ENCODE results near the gene RPUSD3. TPM values are rescaled to one million over a fixed set of nuclear protein-coding genes. Genes with fewer than 3 reads are reported as not detected.
A peak's percentile ranks its signal among the peaks of the same experiment; 100 is the strongest.

The RPUSD3 gene
- total RNA-seq, 1 donor from 2014 or later = 14.6 TPM

DNA sequence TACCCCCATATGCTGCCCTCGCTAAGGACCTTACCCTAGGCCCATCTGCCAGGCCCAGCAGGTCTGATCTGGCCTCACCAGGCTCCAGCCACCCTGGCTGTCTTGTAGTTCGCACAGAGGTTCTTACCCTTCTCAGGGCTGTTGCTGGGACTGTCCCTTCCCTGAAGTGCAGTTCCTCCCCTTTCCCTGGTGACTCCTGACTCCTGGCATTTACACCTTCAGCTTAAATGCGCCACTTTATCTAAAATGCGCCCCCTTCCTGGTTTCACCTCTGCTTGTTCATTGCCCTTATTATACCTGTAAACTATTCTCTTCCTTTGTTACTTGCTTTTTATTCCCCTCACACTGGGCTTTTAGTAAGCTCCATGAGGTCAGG lies 34.6 kb downstream of the RPUSD3 start:
- Histone ChIP-seq H3K4me1 (ENCODE audit: control insufficient read depth in 3 of 3, insufficient read depth in 3 of 3, low read length in 3 of 3) (peaks cover 15 to 22% (median 21%) of the 10 kb centered on the region in 3 donors), H3K27ac (ENCODE audit: low read depth, low read length) (peak overlapping the region; percentile 85), H3K9ac (ENCODE audit: low read depth in 1 of 3, low read length in 3 of 3) (peak overlapping the region; percentile 73 to 89 (median 81)), H3K4me3 (ENCODE audit: low read length in 3 of 3) (peak overlapping the region; percentile 75 to 79 (median 76)), H3K9me3 (ENCODE audit: control insufficient read depth in 3 of 3, low read length in 3 of 3) (no peaks in the 10 kb centered on the region), H3K36me3 (ENCODE audit: control insufficient read depth in 3 of 3, insufficient read depth in 3 of 3, low read length in 3 of 3) (peaks cover 23 to 31% (median 31%) of the 10 kb centered on the region in 3 donors), H3K27me3 (ENCODE audit: control insufficient read depth in 3 of 3, insufficient read depth in 3 of 3, low read length in 3 of 3) (no peaks in the 10 kb centered on the region)

DNA sequence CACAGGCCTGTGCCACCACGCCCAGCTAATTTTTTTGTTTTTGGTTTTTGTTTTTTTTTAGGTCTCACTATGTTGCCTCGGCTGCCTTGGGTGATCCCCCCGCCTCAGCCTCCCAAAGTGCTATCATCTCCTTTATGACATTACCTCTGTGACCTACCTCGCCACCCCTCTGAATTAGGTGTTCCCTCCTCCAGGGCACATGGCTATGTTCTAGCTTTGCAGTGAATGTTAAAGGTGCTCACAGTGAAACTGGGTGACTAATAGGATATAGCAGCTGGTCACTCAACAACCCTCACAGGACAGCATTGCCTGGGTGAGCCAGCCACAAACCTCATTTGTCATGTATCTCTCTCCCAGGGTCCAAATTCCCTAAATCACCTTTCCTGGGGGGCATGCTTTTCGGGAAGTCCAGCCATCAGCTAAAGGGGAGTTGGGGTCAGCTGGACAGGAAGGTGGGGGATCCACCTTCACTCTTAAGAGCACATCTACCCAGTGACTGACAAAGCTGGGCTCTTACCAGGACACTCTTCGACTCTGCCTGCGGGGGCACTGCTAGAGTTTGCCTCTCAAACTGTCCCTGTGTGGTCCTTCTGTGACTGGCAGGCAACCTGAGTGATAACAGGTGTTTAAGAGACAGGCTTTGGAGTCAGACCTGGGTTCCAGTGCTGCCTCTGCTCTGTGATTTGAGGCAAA lies 35.3 kb downstream of the RPUSD3 start:
- Histone ChIP-seq H3K4me1 (ENCODE audit: control insufficient read depth in 3 of 3, insufficient read depth in 3 of 3, low read length in 3 of 3) (peaks cover 17 to 26% (median 25%) of the 10 kb centered on the region in 3 donors), H3K9me3 (ENCODE audit: control insufficient read depth in 3 of 3, low read length in 3 of 3) (no peaks in the 10 kb centered on the region), H3K36me3 (ENCODE audit: control insufficient read depth in 3 of 3, insufficient read depth in 3 of 3, low read length in 3 of 3) (peaks cover 30 to 39% (median 37%) of the 10 kb centered on the region in 3 donors), H3K27me3 (ENCODE audit: control insufficient read depth in 3 of 3, insufficient read depth in 3 of 3, low read length in 3 of 3) (no peaks in the 10 kb centered on the region), H3K9ac (ENCODE audit: low read depth in 1 of 3, low read length in 3 of 3) (no peak overlapping the region), H3K27ac (ENCODE audit: low read depth, low read length) (peak overlapping the region; percentile 85), H3K4me3 (ENCODE audit: low read length in 3 of 3) (no peak overlapping the region)

DNA sequence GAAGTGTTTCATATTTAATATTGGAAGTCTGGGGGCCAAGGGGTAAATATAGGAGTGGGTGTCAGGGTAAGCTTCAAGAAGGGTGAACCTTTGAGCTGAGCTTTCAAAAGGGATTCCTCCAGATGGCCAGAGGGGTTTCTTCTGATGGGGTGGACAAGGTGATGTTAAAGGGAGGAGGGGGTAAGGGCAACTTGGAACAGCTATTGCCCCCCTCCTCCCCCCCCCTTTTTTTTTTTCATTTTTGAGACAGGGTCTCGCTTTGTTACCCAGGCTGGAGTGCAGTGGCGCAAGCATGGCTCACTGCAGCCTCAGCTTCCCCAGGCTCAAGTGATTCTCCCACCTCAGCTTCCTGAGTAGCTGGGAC lies 35.8 kb downstream of the RPUSD3 start:
- no peaks in the 10 kb centered on the region for H3K9me3 ChIP-seq (ENCODE audit: control insufficient read depth in 3 of 3, low read length in 3 of 3)

DNA sequence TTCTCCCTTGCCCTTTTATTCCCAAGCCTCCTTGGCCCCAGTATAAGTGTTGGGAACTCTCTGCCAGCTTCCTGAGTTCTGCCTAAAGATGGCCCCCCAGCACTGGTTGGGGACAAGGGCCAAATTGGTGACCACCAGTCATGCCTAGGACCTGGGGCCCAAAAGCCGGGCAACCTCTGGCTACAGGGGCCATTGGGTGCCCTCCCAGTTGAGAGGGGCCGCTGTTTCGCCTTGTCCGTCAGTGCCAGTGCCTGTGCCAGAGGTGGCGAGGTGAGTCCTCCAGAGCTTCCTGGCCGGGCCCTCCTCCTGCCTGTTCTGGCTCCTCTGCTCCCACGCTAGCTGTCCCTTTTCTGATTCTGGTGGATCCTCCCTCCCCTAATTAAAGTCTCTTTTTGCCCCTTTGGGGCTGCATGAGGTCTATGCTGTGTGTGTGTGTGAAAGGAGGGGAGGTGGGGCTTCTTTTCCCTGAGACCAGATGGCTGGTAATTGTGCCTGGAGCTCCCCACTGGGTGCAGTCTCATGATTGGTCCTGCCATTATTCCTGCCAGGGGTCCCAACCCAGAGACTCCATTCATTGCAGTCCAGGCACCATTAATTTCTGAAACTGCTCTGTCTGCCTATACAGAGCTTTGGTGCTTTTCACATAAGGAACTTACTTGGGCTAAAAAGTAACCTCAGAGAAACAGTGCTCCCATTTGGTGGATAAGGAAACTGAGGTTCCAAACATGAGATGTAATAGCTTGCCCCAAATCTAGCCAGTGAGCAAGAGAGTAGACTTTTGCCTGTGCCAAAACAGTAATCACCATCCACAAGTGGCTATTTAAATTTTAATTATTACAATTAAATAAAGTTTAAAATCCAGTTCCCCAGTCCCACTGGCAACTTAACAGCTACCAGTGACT lies 36.9 kb downstream of the RPUSD3 start:
- H3K9me3 ChIP-seq (ENCODE audit: control insufficient read depth in 3 of 3, low read length in 3 of 3) = no peaks in the 10 kb centered on the region
- H3K27ac ChIP-seq (ENCODE audit: low read depth, low read length) = no peak overlapping the region
- H3K27me3 ChIP-seq (ENCODE audit: control insufficient read depth in 3 of 3, insufficient read depth in 3 of 3, low read length in 3 of 3) = no peaks in the 10 kb centered on the region
- no peak overlapping the region for H3K4me3 ChIP-seq (ENCODE audit: low read length in 3 of 3)
- H3K9ac ChIP-seq (ENCODE audit: low read depth in 1 of 3, low read length in 3 of 3) = no peak overlapping the region
- H3K4me1 ChIP-seq (ENCODE audit: control insufficient read depth in 3 of 3, insufficient read depth in 3 of 3, low read length in 3 of 3) = peaks cover 21 to 34% (median 31%) of the 10 kb centered on the region in 3 donors
- H3K36me3 ChIP-seq (ENCODE audit: control insufficient read depth in 3 of 3, insufficient read depth in 3 of 3, low read length in 3 of 3) = peaks cover 34 to 44% (median 38%) of the 10 kb centered on the region in 3 donors

More for the DNA sequence above, 35.8 kb downstream of the RPUSD3 start:
- H3K36me3 ChIP-seq (ENCODE audit: control insufficient read depth in 3 of 3, insufficient read depth in 3 of 3, low read length in 3 of 3) = peaks cover 32 to 44% (median 38%) of the 10 kb centered on the region in 3 donors
- peaks cover 21 to 32% (median 29%) of the 10 kb centered on the region in 3 donors for H3K4me1 ChIP-seq (ENCODE audit: control insufficient read depth in 3 of 3, insufficient read depth in 3 of 3, low read length in 3 of 3)
- H3K27ac ChIP-seq (ENCODE audit: low read depth, low read length) = no peak overlapping the region
- no peak overlapping the region for H3K4me3 ChIP-seq (ENCODE audit: low read length in 3 of 3)
- no peaks in the 10 kb centered on the region for H3K27me3 ChIP-seq (ENCODE audit: control insufficient read depth in 3 of 3, insufficient read depth in 3 of 3, low read length in 3 of 3)
- no peak overlapping the region for H3K9ac ChIP-seq (ENCODE audit: low read depth in 1 of 3, low read length in 3 of 3)

DNA sequence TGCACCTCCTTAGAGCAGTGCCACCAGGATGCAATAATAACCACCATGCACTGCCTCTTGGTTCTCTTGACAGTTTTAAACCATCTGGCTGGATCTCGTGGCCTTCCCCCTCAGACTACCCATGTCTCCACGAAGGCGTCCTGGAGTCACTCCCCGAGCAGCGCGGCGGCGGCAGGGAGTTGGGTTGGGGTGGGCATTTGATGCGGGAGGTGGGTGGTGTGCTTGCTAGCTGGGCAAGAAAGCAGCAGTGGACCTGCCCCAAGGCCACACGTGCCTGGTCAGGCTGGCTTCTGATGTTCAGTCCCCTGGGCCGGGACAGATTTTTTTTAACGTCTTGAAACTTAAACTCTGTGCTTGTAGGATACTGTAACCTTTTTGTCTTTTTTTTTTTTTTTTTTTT lies 37.7 kb downstream of the RPUSD3 start:
- H3K36me3 ChIP-seq (ENCODE audit: control insufficient read depth in 3 of 3, insufficient read depth in 3 of 3, low read length in 3 of 3) = peaks cover 41 to 48% (median 46%) of the 10 kb centered on the region in 3 donors
- H3K27ac ChIP-seq (ENCODE audit: low read depth, low read length) = no peak overlapping the region
- H3K4me3 ChIP-seq (ENCODE audit: low read length in 3 of 3) = no peak overlapping the region
- no peak overlapping the region for H3K9ac ChIP-seq (ENCODE audit: low read depth in 1 of 3, low read length in 3 of 3)
- H3K9me3 ChIP-seq (ENCODE audit: control insufficient read depth in 3 of 3, low read length in 3 of 3) = no peaks in the 10 kb centered on the region
- H3K4me1 ChIP-seq (ENCODE audit: control insufficient read depth in 3 of 3, insufficient read depth in 3 of 3, low read length in 3 of 3) = peaks cover 21 to 34% (median 31%) of the 10 kb centered on the region in 3 donors
- H3K27me3 ChIP-seq (ENCODE audit: control insufficient read depth in 3 of 3, insufficient read depth in 3 of 3, low read length in 3 of 3) = no peaks in the 10 kb centered on the region

DNA sequence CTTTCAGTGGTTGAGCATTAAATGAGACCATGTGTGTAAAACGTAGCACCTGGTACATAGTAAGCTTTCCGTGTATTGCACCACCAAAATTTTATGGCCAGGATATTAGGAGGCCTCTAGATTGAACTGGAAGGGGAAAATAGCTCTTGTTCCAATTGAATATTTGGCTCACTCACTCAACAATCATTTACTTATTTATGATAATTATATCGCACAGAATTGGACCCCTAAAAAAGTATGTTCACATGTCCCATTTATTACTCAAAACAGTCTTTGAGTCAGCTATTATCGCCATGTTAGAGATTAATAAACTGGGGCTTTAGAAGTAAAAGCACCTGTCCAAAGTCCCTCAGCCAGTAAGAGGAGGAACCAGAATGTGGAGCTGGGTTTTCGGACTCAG lies 38.8 kb downstream of the RPUSD3 start:
- Histone ChIP-seq H3K36me3 (ENCODE audit: control insufficient read depth in 3 of 3, insufficient read depth in 3 of 3, low read length in 3 of 3) (peaks cover 52 to 57% (median 56%) of the 10 kb centered on the region in 3 donors), H3K9ac (ENCODE audit: low read depth in 1 of 3, low read length in 3 of 3) (no peak overlapping the region), H3K4me1 (ENCODE audit: control insufficient read depth in 3 of 3, insufficient read depth in 3 of 3, low read length in 3 of 3) (peaks cover 14 to 26% (median 23%) of the 10 kb centered on the region in 3 donors), H3K27ac (ENCODE audit: low read depth, low read length) (no peak overlapping the region), H3K4me3 (ENCODE audit: low read length in 3 of 3) (no peak overlapping the region), H3K9me3 (ENCODE audit: control insufficient read depth in 3 of 3, low read length in 3 of 3) (no peaks in the 10 kb centered on the region), H3K27me3 (ENCODE audit: control insufficient read depth in 3 of 3, insufficient read depth in 3 of 3, low read length in 3 of 3) (no peaks in the 10 kb centered on the region)

DNA sequence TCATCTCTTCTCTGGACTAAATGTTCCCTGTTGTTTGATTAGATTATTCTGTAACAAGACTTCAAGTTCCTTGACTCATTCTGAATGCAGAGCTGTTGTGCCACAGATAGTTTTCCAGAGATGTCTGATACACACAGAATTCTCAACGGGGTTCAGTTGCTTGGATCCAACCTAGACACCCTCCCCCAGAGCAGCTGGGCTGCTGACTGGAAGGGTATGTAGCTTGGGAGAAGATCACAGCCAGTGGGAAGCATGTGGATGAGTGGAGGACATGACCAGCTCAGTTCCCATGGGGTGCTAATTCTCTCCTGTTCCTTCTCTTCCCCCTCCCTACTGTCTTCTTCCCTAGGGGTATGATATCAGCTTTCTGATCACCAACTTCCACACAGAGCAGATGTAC lies 40.3 kb downstream of the RPUSD3 start:
- peak overlapping the region; percentile 92 for H3K27ac ChIP-seq (ENCODE audit: low read depth, low read length)
- peak overlapping the region in 1 of 3 donors; percentile 12 for H3K4me3 ChIP-seq (ENCODE audit: low read length in 3 of 3)
- H3K36me3 ChIP-seq (ENCODE audit: control insufficient read depth in 3 of 3, insufficient read depth in 3 of 3, low read length in 3 of 3) = peaks cover 58 to 70% (median 69%) of the 10 kb centered on the region in 3 donors
- peak overlapping the region in 1 of 3 donors; percentile 47 for H3K9ac ChIP-seq (ENCODE audit: low read depth in 1 of 3, low read length in 3 of 3)
- peaks cover 6 to 15% (median 11%) of the 10 kb centered on the region in 3 donors for H3K4me1 ChIP-seq (ENCODE audit: control insufficient read depth in 3 of 3, insufficient read depth in 3 of 3, low read length in 3 of 3)
- no peaks in the 10 kb centered on the region for H3K27me3 ChIP-seq (ENCODE audit: control insufficient read depth in 3 of 3, insufficient read depth in 3 of 3, low read length in 3 of 3)
- no peaks in the 10 kb centered on the region for H3K9me3 ChIP-seq (ENCODE audit: control insufficient read depth in 3 of 3, low read length in 3 of 3)

DNA sequence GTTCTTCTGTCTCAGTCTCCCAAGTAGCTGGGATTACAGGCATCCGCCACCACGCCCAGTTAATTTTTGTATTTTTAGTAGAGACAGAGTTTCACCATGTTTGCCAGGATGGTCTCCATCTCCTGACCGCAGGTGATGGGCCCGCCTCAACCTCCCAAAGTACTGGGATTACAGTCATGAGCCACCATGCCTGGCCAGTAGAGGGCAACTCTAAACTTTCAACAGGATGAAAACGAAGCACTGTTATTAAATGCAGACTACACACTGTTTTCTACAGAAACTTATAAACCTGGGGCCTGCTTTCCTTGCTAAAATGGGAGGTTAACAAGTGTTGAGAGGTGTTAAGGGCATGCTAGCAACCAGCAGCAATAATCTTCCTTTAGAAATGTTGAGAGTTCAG lies 43.3 kb downstream of the RPUSD3 start:
- Histone ChIP-seq H3K4me1 (ENCODE audit: control insufficient read depth in 3 of 3, insufficient read depth in 3 of 3, low read length in 3 of 3) (peaks cover 8 to 14% (median 10%) of the 10 kb centered on the region in 3 donors), H3K36me3 (ENCODE audit: control insufficient read depth in 3 of 3, insufficient read depth in 3 of 3, low read length in 3 of 3) (peaks cover 61 to 72% (median 70%) of the 10 kb centered on the region in 3 donors), H3K9ac (ENCODE audit: low read depth in 1 of 3, low read length in 3 of 3) (no peak overlapping the region), H3K4me3 (ENCODE audit: low read length in 3 of 3) (no peak overlapping the region), H3K27me3 (ENCODE audit: control insufficient read depth in 3 of 3, insufficient read depth in 3 of 3, low read length in 3 of 3) (no peaks in the 10 kb centered on the region), H3K27ac (ENCODE audit: low read depth, low read length) (no peak overlapping the region), H3K9me3 (ENCODE audit: control insufficient read depth in 3 of 3, low read length in 3 of 3) (no peaks in the 10 kb centered on the region)

DNA sequence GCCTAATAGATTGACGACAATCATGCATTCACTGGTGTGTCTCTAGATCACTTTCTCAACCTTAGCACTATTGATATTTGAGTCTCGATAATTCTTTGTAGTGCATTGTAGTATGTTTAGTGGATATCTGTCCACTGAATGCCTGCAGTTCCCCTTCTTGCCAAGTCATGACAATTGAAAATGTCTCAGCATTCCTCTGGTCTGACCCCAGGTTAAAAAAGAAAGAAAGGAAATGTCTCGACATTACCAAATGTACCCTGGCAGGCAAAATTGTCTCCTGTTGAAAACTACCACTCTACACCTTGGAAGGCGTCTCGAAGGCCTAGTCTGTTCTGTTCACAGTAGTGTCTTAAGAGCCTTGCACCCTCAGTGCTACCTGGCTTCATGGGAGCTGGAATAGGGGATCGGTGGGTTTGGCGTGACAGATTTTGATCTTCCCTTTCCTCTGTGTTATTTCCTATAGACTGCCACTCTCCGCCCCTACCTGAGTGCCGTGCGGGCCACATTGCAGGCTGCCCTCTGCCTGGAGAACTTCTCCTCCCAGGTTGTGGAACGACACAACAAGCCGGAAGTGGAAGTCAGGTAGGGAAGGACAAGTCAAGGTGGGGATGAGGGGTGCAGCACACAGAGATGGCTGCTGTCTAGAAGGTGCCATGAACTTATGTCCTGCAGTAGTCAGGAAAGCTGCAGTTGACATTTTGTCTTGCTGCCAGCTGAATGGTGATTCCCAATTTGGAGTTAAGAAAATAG lies 46.4 kb downstream of the RPUSD3 start:
- Histone ChIP-seq H3K27me3 (ENCODE audit: control insufficient read depth in 3 of 3, insufficient read depth in 3 of 3, low read length in 3 of 3) (no peaks in the 10 kb centered on the region), H3K9ac (ENCODE audit: low read depth in 1 of 3, low read length in 3 of 3) (no peak overlapping the region), H3K4me1 (ENCODE audit: control insufficient read depth in 3 of 3, insufficient read depth in 3 of 3, low read length in 3 of 3) (peaks cover 8 to 18% (median 15%) of the 10 kb centered on the region in 3 donors), H3K27ac (ENCODE audit: low read depth, low read length) (no peak overlapping the region), H3K9me3 (ENCODE audit: control insufficient read depth in 3 of 3, low read length in 3 of 3) (no peaks in the 10 kb centered on the region), H3K4me3 (ENCODE audit: low read length in 3 of 3) (no peak overlapping the region), H3K36me3 (ENCODE audit: control insufficient read depth in 3 of 3, insufficient read depth in 3 of 3, low read length in 3 of 3) (peaks cover 34 to 48% (median 47%) of the 10 kb centered on the region in 3 donors)
